Measurements from ENCODE around the gene RPP40. TPM values are rescaled to one million over a fixed set of nuclear protein-coding genes. Genes with fewer than 3 reads are reported as not detected.
A peak's percentile ranks its signal among the peaks of the same experiment; 100 is the strongest.

RPP40 gene, protein sequence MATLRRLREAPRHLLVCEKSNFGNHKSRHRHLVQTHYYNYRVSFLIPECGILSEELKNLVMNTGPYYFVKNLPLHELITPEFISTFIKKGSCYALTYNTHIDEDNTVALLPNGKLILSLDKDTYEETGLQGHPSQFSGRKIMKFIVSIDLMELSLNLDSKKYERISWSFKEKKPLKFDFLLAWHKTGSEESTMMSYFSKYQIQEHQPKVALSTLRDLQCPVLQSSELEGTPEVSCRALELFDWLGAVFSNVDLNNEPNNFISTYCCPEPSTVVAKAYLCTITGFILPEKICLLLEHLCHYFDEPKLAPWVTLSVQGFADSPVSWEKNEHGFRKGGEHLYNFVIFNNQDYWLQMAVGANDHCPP
- total RNA-seq = 10 to 100 TPM in 2 of 4 donors, 1 to 10 TPM in 2; 4.6 to 11.7 (median 9.0) TPM

DNA sequence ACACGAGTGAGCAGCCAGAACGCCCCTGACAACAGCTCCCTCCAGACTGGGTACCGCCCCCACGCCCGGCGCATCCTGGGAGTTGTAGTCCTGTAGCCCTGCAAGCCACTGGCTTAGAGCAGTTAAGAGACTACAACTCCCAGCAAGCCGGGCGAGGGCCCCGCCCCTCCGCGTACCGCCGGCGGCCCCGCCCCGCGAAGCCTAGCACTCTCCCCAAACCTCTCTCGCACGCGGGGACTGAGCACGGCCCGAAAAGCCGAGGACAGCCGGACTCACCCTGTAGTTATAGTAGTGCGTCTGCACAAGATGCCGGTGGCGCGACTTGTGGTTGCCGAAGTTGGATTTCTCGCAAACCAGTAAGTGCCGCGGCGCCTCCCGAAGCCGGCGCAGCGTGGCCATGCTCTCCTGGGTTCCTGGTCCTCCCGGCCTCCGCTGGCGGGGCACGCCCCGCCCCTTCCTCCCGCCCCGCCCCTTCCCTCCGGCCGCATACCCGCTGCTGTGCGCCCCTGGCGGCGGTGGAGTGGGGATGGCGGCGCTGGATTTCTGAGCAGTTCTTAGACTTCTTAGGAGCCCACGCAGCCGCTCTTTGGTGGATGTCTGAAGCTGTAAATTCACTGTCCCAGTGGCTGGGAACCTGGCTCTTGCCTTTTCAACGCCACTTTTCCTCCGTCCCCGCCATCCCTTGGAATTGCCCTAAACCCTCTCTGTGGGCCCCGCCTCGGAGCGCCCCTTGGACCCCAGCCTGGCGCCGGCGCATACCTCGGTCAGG lies at the start of gene RPP40:
Gene RPP40 (minus strand): TSS at position 434 of the 769 bp plus-strand sequence. CDS start 35 bp downstream, at position 399.
- DNase-seq (ENCODE audit: low spot score in 2 of 2) = peak; percentile 98 to 99
- H3K9me3 ChIP-seq = no peaks in the 10 kb centered on the region
- H3K4me1 ChIP-seq = peaks cover 12% of the 10 kb centered on the region
- 1% methylated on average over 24 of the region's 64 CpGs for WGBS
- H3K27ac ChIP-seq = peak within 1 kb of the TSS; percentile 85
- TF ChIP-seq POLR2AphosphoS5 (IDR thresholded peaks at IDR 0.05) (peak in 2 of 3 donors; percentile 40 to 64), EP300 (IDR thresholded peaks at IDR 0.05) (no peak), POLR2A (IDR thresholded peaks at IDR 0.05) (no peak)
- TF ChIP-seq, protein P1, sequence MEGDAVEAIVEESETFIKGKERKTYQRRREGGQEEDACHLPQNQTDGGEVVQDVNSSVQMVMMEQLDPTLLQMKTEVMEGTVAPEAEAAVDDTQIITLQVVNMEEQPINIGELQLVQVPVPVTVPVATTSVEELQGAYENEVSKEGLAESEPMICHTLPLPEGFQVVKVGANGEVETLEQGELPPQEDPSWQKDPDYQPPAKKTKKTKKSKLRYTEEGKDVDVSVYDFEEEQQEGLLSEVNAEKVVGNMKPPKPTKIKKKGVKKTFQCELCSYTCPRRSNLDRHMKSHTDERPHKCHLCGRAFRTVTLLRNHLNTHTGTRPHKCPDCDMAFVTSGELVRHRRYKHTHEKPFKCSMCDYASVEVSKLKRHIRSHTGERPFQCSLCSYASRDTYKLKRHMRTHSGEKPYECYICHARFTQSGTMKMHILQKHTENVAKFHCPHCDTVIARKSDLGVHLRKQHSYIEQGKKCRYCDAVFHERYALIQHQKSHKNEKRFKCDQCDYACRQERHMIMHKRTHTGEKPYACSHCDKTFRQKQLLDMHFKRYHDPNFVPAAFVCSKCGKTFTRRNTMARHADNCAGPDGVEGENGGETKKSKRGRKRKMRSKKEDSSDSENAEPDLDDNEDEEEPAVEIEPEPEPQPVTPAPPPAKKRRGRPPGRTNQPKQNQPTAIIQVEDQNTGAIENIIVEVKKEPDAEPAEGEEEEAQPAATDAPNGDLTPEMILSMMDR (IDR thresholded peaks at IDR 0.05) = peak; percentile 59 to 96
- H3K4me3 ChIP-seq = peak within 1 kb of the TSS; percentile 60
- no peaks in the 10 kb centered on the region for H3K27me3 ChIP-seq
- no peaks in the 10 kb centered on the region for H3K36me3 ChIP-seq

DNA sequence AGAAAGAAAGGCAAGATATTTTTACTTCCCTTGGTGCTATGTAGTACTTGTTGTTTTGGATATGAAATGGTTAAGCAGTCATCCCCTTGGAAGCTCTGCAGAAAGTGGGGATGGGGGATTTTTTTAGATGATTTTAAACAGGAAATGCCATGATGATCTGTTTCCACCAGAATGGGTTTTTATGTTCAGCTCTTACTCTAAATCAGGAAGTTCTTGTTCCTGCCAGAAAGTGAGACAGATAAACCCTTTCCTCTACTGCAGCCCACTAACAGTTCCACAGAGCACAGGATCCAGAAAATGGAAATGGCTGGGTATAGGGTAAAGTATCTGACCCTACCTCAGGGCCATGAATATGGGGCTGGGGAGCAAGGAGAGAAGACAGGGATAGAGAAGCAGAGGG lies 49.2 kb upstream of the RPP40 start:
- no peak overlapping the region for H3K27ac ChIP-seq
- H3K36me3 ChIP-seq = no peaks in the 10 kb centered on the region
- no peaks in the 10 kb centered on the region for H3K27me3 ChIP-seq
- no peak for TF ChIP-seq EP300 (IDR thresholded peaks at IDR 0.05)
- TF ChIP-seq, protein P1 (IDR thresholded peaks at IDR 0.05) = no peak
- TF ChIP-seq POLR2A (IDR thresholded peaks at IDR 0.05) = no peak
- TF ChIP-seq POLR2AphosphoS5 (IDR thresholded peaks at IDR 0.05) = no peak
- no peak overlapping the region for H3K4me3 ChIP-seq
- peaks cover 17% of the 10 kb centered on the region for H3K9me3 ChIP-seq
- DNase-seq (ENCODE audit: low spot score in 2 of 2) = no peak
- peaks cover 5% of the 10 kb centered on the region for H3K4me1 ChIP-seq

DNA sequence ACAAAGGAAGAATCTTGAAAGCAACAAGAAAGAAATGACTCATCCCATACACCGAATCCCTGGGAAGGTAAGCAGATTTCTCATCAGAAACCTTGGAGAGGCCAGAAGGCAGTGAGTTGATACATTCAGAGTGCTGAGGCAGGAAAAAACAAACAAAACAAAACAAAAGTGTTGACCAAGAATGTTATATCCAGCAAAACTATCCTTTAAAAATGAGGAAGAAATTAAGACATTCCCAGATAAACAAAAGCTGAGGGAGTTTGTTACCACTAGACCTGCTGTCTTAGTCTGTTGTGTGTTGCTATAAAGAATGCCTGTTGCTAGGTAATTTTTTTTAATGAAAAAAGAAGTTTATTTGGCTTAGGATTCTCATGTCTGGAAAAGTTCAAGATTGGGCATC lies 47.6 kb upstream of the RPP40 start:
- no peak for TF ChIP-seq EP300 (IDR thresholded peaks at IDR 0.05)
- TF ChIP-seq POLR2A (IDR thresholded peaks at IDR 0.05) = no peak
- TF ChIP-seq POLR2AphosphoS5 (IDR thresholded peaks at IDR 0.05) = no peak
- TF ChIP-seq, protein P1 (IDR thresholded peaks at IDR 0.05) = no peak
- H3K27ac ChIP-seq = no peak overlapping the region
- peaks cover 17% of the 10 kb centered on the region for H3K9me3 ChIP-seq
- no peaks in the 10 kb centered on the region for H3K36me3 ChIP-seq
- no peak for DNase-seq (ENCODE audit: low spot score in 2 of 2)
- no peaks in the 10 kb centered on the region for H3K27me3 ChIP-seq
- WGBS = 85% methylated on average over 1 of the region's 1 CpG
- no peak overlapping the region for H3K4me3 ChIP-seq
- H3K4me1 ChIP-seq = peaks cover 5% of the 10 kb centered on the region

DNA sequence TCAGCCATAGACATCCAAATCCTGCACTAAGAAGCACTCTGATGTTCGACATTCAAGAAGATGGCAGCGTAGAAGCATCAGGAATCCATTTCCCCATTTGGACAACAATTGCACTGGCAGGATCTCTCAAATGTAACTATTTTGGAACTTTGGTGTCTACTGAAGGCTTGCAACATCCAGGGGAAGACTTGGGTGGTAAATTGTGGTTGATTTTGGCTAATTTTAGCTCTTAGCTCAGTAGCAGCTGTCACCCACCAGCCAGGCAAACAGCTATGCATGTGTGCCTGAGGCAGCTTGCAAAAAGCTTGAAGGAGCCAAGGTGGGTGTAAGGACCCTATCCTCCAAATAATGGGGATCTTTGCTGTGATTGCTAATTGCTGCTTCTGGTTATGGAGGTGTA lies 46.2 kb upstream of the RPP40 start:
- no peak overlapping the region for H3K27ac ChIP-seq
- WGBS = 83% methylated on average over 1 of the region's 2 CpGs
- H3K4me1 ChIP-seq = peaks cover 5% of the 10 kb centered on the region
- H3K36me3 ChIP-seq = no peaks in the 10 kb centered on the region
- no peak for DNase-seq (ENCODE audit: low spot score in 2 of 2)
- no peak for TF ChIP-seq POLR2AphosphoS5 (IDR thresholded peaks at IDR 0.05)
- TF ChIP-seq EP300 (IDR thresholded peaks at IDR 0.05) = no peak
- no peak for TF ChIP-seq POLR2A (IDR thresholded peaks at IDR 0.05)
- TF ChIP-seq, protein P1 (IDR thresholded peaks at IDR 0.05) = no peak
- H3K9me3 ChIP-seq = peaks cover 17% of the 10 kb centered on the region
- H3K4me3 ChIP-seq = no peak overlapping the region
- no peaks in the 10 kb centered on the region for H3K27me3 ChIP-seq

DNA sequence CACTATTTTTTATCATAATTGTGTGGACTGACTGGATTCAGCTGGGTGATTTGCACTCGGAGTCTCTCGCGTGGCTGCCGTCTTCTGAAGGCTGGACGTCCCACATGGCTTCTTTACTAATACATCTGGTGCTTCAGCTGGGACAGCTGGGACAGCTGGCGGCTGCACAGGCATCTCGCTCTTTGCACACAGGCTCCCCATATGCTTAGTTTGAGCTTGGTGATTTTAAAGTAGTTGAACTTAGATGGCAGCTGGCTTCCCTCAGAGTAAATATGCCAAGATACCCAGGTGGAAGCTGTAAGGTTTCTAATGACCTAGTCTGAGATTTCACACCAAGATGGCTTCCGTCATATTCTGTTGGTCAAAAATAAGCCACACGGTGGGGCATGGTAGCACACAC lies 42.6 kb upstream of the RPP40 start:
- H3K27ac ChIP-seq = no peak overlapping the region
- no peak overlapping the region for H3K4me3 ChIP-seq
- WGBS = 77% methylated on average over 9 of the region's 9 CpGs
- TF ChIP-seq, protein P1 (IDR thresholded peaks at IDR 0.05) = no peak
- no peak for TF ChIP-seq EP300 (IDR thresholded peaks at IDR 0.05)
- TF ChIP-seq POLR2A (IDR thresholded peaks at IDR 0.05) = no peak
- TF ChIP-seq POLR2AphosphoS5 (IDR thresholded peaks at IDR 0.05) = no peak
- H3K9me3 ChIP-seq = peaks cover 12% of the 10 kb centered on the region
- H3K27me3 ChIP-seq = no peaks in the 10 kb centered on the region
- no peak for DNase-seq (ENCODE audit: low spot score in 2 of 2)
- H3K4me1 ChIP-seq = no peaks in the 10 kb centered on the region
- H3K36me3 ChIP-seq = no peaks in the 10 kb centered on the region
